ENCODE measurements around the gene NDST1. TPM values are rescaled to one million over a fixed set of nuclear protein-coding genes. Genes with fewer than 3 reads are reported as not detected.
A peak's percentile ranks its signal among the peaks of the same experiment; 100 is the strongest.

The NDST1 gene
- total and polyA plus RNA-seq, 2 donors (not counting 3 experiments of a cell fraction or from before 2014, with no cell fraction given): 38.6 to 102 TPM

GRCh38 chr5:150523472-150524350 is 15.8 kb downstream of the NDST1 start:
- BruUV-seq (replicated peaks): no TSS peak
- peaks cover 28% of the 10 kb centered on the region for H3K79me2 ChIP-seq (ENCODE audit: control insufficient read depth, insufficient read depth, low read length)
- CTCF ChIA-PET: interaction anchor here (0.6 to 5.4 kb wide), 17 partner anchors 8 to 74 kb away, joined by 3 to 78 read pairs (median 6); partner anchors contain the start of gene RPS14
- H3K9me1 ChIP-seq (replicated peaks; ENCODE audit: control insufficient read depth, extremely low read depth, insufficient read depth, low read length): no peaks in the 10 kb centered on the region
- no peaks in the 10 kb centered on the region for H4K20me1 ChIP-seq (replicated peaks; ENCODE audit: control insufficient read depth, extremely low read depth, insufficient read depth, low read length)
- intact Hi-C loops (cut with micrococcal nuclease): loop anchor here (1.0 kb wide), 3 partner anchors 36 to 64 kb away; no protein-coding TSS in a partner anchor
- dilution Hi-C loops (cut with MboI; ENCODE audit: extremely low pct_ligation_motif_present, low sequenced_read_pairs): no loop called here
- H3K27me3 ChIP-seq (ENCODE audit: control insufficient read depth in 2 of 2, insufficient read depth in 2 of 2, low read length in 2 of 2): no peaks in the 10 kb centered on the region
- POLR2A ChIA-PET: no interaction called here
- peak; percentile 97 for FAIRE-seq
- H3K27ac ChIP-seq (ENCODE audit: insufficient read depth, low read depth, low read length): no peak overlapping the region
- H3K4me3 ChIP-seq (replicated peaks in 1 of 3; ENCODE audit: insufficient read depth in 1 of 3, low read depth in 1 of 3, low read length in 3 of 3): no peak overlapping the region
- H3K36me3 ChIP-seq (ENCODE audit: control insufficient read depth in 2 of 2, extremely low read depth in 1 of 2, insufficient read depth in 2 of 2, low read length in 2 of 2): peaks cover 0 to 32% of the 10 kb centered on the region in 2 experiments
- H3K4me1 ChIP-seq (ENCODE audit: control insufficient read depth, extremely low read depth, insufficient read depth, low read length): no peaks in the 10 kb centered on the region
- no peaks in the 10 kb centered on the region for H3K9me3 ChIP-seq (replicated peaks; ENCODE audit: control insufficient read depth, insufficient read depth, low read length)
- no peak overlapping the region for H2AFZ ChIP-seq (ENCODE audit: low read depth, low read length)
- no peak overlapping the region for H3K9ac ChIP-seq (replicated peaks; ENCODE audit: extremely low read depth, insufficient read depth, low read length)
- TF ChIP-seq, protein P1, sequence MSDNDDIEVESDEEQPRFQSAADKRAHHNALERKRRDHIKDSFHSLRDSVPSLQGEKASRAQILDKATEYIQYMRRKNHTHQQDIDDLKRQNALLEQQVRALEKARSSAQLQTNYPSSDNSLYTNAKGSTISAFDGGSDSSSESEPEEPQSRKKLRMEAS (IDR thresholded peaks at IDR 0.05; ENCODE audit: insufficient read depth, insufficient read length): no peak
- TF ChIP-seq CTCF (IDR thresholded peaks at IDR 0.05; ENCODE audit: extremely low read depth in 1 of 2, insufficient read depth in 1 of 2, low read depth in 1 of 2, low read length in 2 of 2): peak; percentile 67 to 80
- DNase-seq (ENCODE audit: low read depth, low spot score): peak; percentile 69
- H3K4me2 ChIP-seq (ENCODE audit: insufficient read depth, low read length): no peak overlapping the region

- dilution Hi-C loops (cut with MboI; ENCODE audit: extremely low pct_ligation_motif_present, low sequenced_read_pairs): no loop called here
- H3K4me3 ChIP-seq (replicated peaks in 1 of 3; ENCODE audit: insufficient read depth in 1 of 3, low read depth in 1 of 3, low read length in 3 of 3): no peak overlapping the region
- H3K9me3 ChIP-seq (replicated peaks; ENCODE audit: control insufficient read depth, insufficient read depth, low read length): no peaks in the 10 kb centered on the region
- no peaks in the 10 kb centered on the region for H4K20me1 ChIP-seq (replicated peaks; ENCODE audit: control insufficient read depth, extremely low read depth, insufficient read depth, low read length)
- H3K9me1 ChIP-seq (replicated peaks; ENCODE audit: control insufficient read depth, extremely low read depth, insufficient read depth, low read length): no peaks in the 10 kb centered on the region
- ChIA-PET POLR2A (no interaction called here), CTCF (interaction anchor here (0.6 to 5.4 kb wide), 13 partner anchors 9 to 76 kb away, joined by 3 to 78 read pairs (median 7); partner anchors contain the start of gene RPS14)
- H3K4me2 ChIP-seq (ENCODE audit: insufficient read depth, low read length): no peak overlapping the region
- intact Hi-C loops (cut with micrococcal nuclease): no loop called here
- no TSS peak for BruUV-seq (replicated peaks)
- no peak overlapping the region for H3K27ac ChIP-seq (ENCODE audit: insufficient read depth, low read depth, low read length)
- TF ChIP-seq MYC (IDR thresholded peaks at IDR 0.05; ENCODE audit: low read depth, low read length) (no peak), CTCF (IDR thresholded peaks at IDR 0.05; ENCODE audit: extremely low read depth in 1 of 2, insufficient read depth in 1 of 2, low read depth in 1 of 2, low read length in 2 of 2) (no peak), EZH2 (IDR thresholded peaks at IDR 0.05; ENCODE audit: borderline replicate concordance, low read depth, low read length, severe bottlenecking) (no peak), GATA2 (IDR thresholded peaks at IDR 0.05; ENCODE audit: insufficient read depth, insufficient read length, low read depth, low read length) (no peak), JUN (IDR thresholded peaks at IDR 0.05; ENCODE audit: borderline replicate concordance, insufficient read depth, insufficient read length, low read depth) (no peak), POLR2A (IDR thresholded peaks at IDR 0.05; ENCODE audit: low read depth, low read length) (no peak), FOS (IDR thresholded peaks at IDR 0.05; ENCODE audit: borderline replicate concordance, insufficient read depth, low read length) (no peak), POLR2AphosphoS5 (IDR thresholded peaks at IDR 0.05; ENCODE audit: insufficient read depth, low read depth, low read length) (no peak)
- TF ChIP-seq, protein P1 (IDR thresholded peaks at IDR 0.05; ENCODE audit: insufficient read depth, insufficient read length): no peak
- no peaks in the 10 kb centered on the region for H3K27me3 ChIP-seq (ENCODE audit: control insufficient read depth in 2 of 2, insufficient read depth in 2 of 2, low read length in 2 of 2)
- no peak overlapping the region for H3K9ac ChIP-seq (replicated peaks; ENCODE audit: extremely low read depth, insufficient read depth, low read length)
- no peaks in the 10 kb centered on the region for H3K4me1 ChIP-seq (ENCODE audit: control insufficient read depth, extremely low read depth, insufficient read depth, low read length)
- no peak overlapping the region for H2AFZ ChIP-seq (ENCODE audit: low read depth, low read length)
- FAIRE-seq (no peak), DNase-seq (ENCODE audit: low read depth, low spot score) (no peak)
- peaks cover 22% of the 10 kb centered on the region for H3K79me2 ChIP-seq (ENCODE audit: control insufficient read depth, insufficient read depth, low read length)
- peaks cover 0 to 32% of the 10 kb centered on the region in 2 experiments for H3K36me3 ChIP-seq (ENCODE audit: control insufficient read depth in 2 of 2, extremely low read depth in 1 of 2, insufficient read depth in 2 of 2, low read length in 2 of 2)
These were observed 17.2 kb downstream of the NDST1 start for GRCh38 chr5:150525163-150525562.

Measured in endothelial cell of umbilical vein (primary cell).